HepG2 (cell line): ENCODE results near the gene KISS1R.

Experiments
- CTCF ChIP-seq: sonication (generic); formaldehyde crosslinking; IDR thresholded peaks from 2 replicates; pipeline ENCODE4 v1.5.0; 2020; ENCODE audit warnings: mild to moderate bottlenecking, missing genetic modification reagents, moderate library complexity
- HCFC1 ChIP-seq: fragments of 150-350 bp; IDR thresholded peaks from 2 replicates; pipeline ENCODE4 v1.6.1; 2014; ENCODE audit warnings: low read depth, low read length
- MLLT10 ChIP-seq: sonication (generic); formaldehyde crosslinking; IDR thresholded peaks from 2 replicates; pipeline ENCODE4 v1.4.0; 2020; ENCODE audit warnings: missing genetic modification reagents
- MZF1 ChIP-seq: sonication (generic); formaldehyde crosslinking; IDR thresholded peaks from 2 replicates; pipeline ENCODE4 v1.8.1; 2023; ENCODE audit warnings: mild to moderate bottlenecking, missing genetic modification reagents, borderline replicate concordance
- PAXIP1 ChIP-seq: sonication (generic); formaldehyde crosslinking; conservative IDR thresholded peaks from 2 replicates; pipeline ENCODE4 v1.4.0; 2020; ENCODE audit warnings: mild to moderate bottlenecking, missing genetic modification reagents, moderate library complexity
- POLR2A ChIP-seq, 2 experiments: IDR thresholded peaks; 2 replicates each; pipeline ENCODE4 v1.6.1; 2011; ENCODE audit warnings: low read depth in 2 of 2, low read length in 2 of 2, mild to moderate bottlenecking in 1 of 2, moderate library complexity in 1 of 2; ENCODE audit not compliant: insufficient read depth in 1 of 2
- RXRB ChIP-seq: IDR thresholded peaks from 2 replicates; pipeline ENCODE4 v1.6.1; 2016; ENCODE audit warnings: borderline replicate concordance, missing genetic modification reagents, missing compliant biosample characterization
- TCF7 ChIP-seq: sonication (generic); IDR thresholded peaks from 2 replicates; pipeline ENCODE4 v1.6.1; 2016; ENCODE audit warnings: antibody characterized with exemption, low read depth
- YY1 ChIP-seq: IDR thresholded peaks from 2 replicates; pipeline ENCODE4 v1.6.1; 2011; ENCODE audit warnings: low read length, low read depth, moderate library complexity, mild to moderate bottlenecking; ENCODE audit not compliant: insufficient read depth, insufficient replicate concordance
- ZBTB20 ChIP-seq: sonication (generic); formaldehyde crosslinking; IDR thresholded peaks from 2 replicates; pipeline ENCODE4 v1.8.1; 2023; ENCODE audit warnings: missing genetic modification reagents, low read depth, mild to moderate bottlenecking, borderline replicate concordance
- ZNF18 ChIP-seq: sonication (generic); formaldehyde crosslinking; IDR thresholded peaks from 2 replicates; pipeline ENCODE4 v1.8.0; 2022; ENCODE audit warnings: mild to moderate bottlenecking, missing genetic modification reagents; ENCODE audit not compliant: insufficient replicate concordance
- ZNF354B ChIP-seq: sonication (generic); formaldehyde crosslinking; IDR thresholded peaks from 2 replicates; pipeline ENCODE4 v1.8.0; 2022; ENCODE audit warnings: mild to moderate bottlenecking, missing genetic modification reagents
- ZNF724P ChIP-seq: sonication (generic); formaldehyde crosslinking; IDR thresholded peaks from 2 replicates; pipeline ENCODE4 v1.8.0; 2022; ENCODE audit warnings: missing genetic modification reagents, borderline replicate concordance

GRCh38 chr19:952680-953444, 35.7 kb downstream of the KISS1R start:
- peak; percentile 77 for TF ChIP-seq YY1
- TF ChIP-seq PAXIP1 (CRISPR knock-in tag), result peak; percentile 100
- peak; percentile 32; the same call in 1 of the 2 replicates for TF ChIP-seq CTCF (CRISPR knock-in tag)
- TF ChIP-seq POLR2A (IDR thresholded peaks at IDR 0.05; ENCODE audit: insufficient read depth in 1 of 2, low read depth in 2 of 2, low read length in 2 of 2), result peak; percentile 55 to 59; a peak in 3 of 4 replicates
- no peak for TF ChIP-seq ZNF724P (CRISPR knock-in tag)
- TF ChIP-seq TCF7, result peak; percentile 91
- TF ChIP-seq MZF1 (CRISPR knock-in tag), result 0 out of 2 replicates have a peak, but pooled peaks have one; percentile 41
- no peak for TF ChIP-seq HCFC1
- TF ChIP-seq ZNF18 (CRISPR knock-in tag), result no peak
- no peak for TF ChIP-seq ZNF354B
- TF ChIP-seq ZBTB20 (CRISPR knock-in tag), result peak; percentile 49; the same call in 1 of the 2 replicates
- no peak for TF ChIP-seq MLLT10
- TF ChIP-seq RXRB (CRISPR knock-in tag), result peak; percentile 94
